ENCODE results near the gene BSND.
A peak's percentile ranks its signal among the peaks of the same experiment; 100 is the strongest.
"Not testable (repeated sequence)": the region's sequence is repeated elsewhere in the genome, so short reads cannot be mapped to it uniquely, and the experiment has no call there.

Gene BSND

DNA sequence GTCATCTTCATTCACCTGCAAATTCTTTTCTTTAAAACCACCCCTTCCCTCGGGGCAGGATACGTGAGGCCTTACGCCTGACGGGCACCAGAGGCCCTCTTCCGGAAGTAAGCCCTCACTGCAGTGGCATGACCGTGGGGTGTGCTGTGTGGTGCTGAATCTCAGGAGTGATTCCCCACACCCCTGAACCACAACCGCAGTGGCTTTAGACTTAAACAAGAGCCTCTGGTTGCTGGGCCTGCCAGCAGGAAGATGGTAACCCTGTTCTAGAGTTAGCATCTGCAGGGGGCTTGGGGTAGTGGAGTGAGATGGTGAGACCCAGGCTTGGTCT is 12.1 kb downstream of the BSND start:
- DNase-seq (ENCODE audit: extremely low read depth, low read depth) = no peak
- no peak for TF ChIP-seq CTCF (IDR thresholded peaks at IDR 0.05; ENCODE audit: low read depth, low read length, missing control alignments)
- H3K4me3 ChIP-seq (replicated peaks; ENCODE audit: low read depth, low read length) = no peak overlapping the region

DNA sequence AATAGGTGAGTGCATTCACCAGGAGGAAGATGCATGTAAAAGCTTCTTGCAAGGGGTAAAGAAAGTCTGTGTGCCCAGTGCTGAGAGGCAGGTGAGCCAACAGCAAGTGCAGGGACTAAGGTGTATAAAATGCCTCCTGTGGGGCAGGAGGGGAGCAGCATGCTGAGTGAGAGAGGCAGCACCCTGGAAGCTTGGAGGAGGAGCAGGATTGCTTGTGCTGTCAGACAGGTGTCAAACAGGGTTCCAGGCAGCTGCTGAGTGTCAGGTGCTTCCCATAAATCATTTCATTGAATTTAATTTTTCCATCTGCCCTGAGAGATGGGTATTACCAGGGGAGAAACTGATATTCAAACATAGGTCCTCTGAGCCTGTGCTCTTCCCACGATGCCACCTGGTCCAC is 13.9 kb downstream of the BSND start:
- no peak for DNase-seq (ENCODE audit: extremely low read depth, low read depth)
- no peak for TF ChIP-seq CTCF (IDR thresholded peaks at IDR 0.05; ENCODE audit: low read depth, low read length, missing control alignments)
- H3K4me3 ChIP-seq (replicated peaks; ENCODE audit: low read depth, low read length) = no peak overlapping the region

- TF ChIP-seq CTCF (IDR thresholded peaks at IDR 0.05; ENCODE audit: low read depth, low read length, missing control alignments) = no peak
- DNase-seq (ENCODE audit: extremely low read depth, low read depth) = no peak
- no peak overlapping the region for H3K4me3 ChIP-seq (replicated peaks; ENCODE audit: low read depth, low read length)
Measured at GRCh38 chr1:55015123-55015522, 16.4 kb downstream of the BSND start.

- DNase-seq (ENCODE audit: extremely low read depth, low read depth) = no peak
- TF ChIP-seq CTCF (IDR thresholded peaks at IDR 0.05; ENCODE audit: low read depth, low read length, missing control alignments) = no peak
Measured at GRCh38 chr1:55015731-55016620, 17.2 kb downstream of the BSND start.

DNA sequence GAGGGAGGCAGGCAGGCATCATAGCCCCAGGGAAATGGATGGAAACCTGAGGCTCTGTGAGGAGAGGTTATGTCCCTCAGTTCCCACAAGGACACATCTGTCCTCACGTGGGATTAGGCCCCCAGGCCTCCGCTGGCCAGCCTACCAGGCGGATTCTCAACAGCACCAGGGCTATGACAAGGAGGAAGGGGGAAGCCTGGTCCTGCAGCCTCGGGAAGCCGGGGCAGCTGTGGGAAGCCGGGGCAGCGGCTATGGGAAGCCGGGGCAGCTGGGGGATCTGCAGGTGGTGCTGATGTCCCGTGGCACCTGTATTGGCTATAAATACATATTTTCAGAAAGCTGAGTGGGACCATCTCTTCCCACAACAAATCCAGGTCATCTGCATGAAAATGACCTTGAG is 19.7 kb downstream of the BSND start:
- no peak for DNase-seq (ENCODE audit: extremely low read depth, low read depth)
- TF ChIP-seq CTCF (IDR thresholded peaks at IDR 0.05; ENCODE audit: low read depth, low read length, missing control alignments) = no peak
- H3K4me3 ChIP-seq (replicated peaks; ENCODE audit: low read depth, low read length) = no peak overlapping the region

More at GRCh38 chr1:55015731-55016620, 17.2 kb downstream of the BSND start:
- no peak overlapping the region for H3K4me3 ChIP-seq (replicated peaks; ENCODE audit: low read depth, low read length)

GRCh38 chr1:55021942-55022546 is 23.3 kb downstream of the BSND start:
- TF ChIP-seq CTCF (IDR thresholded peaks at IDR 0.05; ENCODE audit: low read depth, low read length, missing control alignments) = peak; percentile 98
- DNase-seq (ENCODE audit: extremely low read depth, low read depth) = peak; percentile 74
- H3K4me3 ChIP-seq (replicated peaks; ENCODE audit: low read depth, low read length) = no peak overlapping the region

DNA sequence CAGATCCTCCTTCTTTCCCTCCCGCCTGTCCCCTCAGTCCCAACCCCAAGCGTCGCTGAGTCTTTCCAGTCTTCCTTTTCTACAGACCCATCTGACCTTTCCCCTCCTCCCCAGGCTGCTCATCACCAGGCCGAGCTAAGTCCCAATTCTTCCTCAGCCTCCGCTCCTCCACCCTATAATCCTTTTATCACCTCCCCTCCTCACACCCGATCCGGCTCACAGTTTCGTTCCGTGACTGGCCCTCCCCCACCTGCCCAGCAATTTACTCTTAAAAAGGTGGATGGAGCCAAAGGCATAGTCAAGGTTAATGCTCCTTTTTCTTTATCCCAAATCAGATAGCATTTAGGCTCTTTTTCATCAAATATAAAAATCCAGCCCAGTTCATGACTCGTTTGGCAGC is 25.4 kb downstream of the BSND start:
- DNase-seq (ENCODE audit: extremely low read depth, low read depth); H3K4me3 ChIP-seq (replicated peaks; ENCODE audit: low read depth, low read length): not testable (repeated sequence)

DNA sequence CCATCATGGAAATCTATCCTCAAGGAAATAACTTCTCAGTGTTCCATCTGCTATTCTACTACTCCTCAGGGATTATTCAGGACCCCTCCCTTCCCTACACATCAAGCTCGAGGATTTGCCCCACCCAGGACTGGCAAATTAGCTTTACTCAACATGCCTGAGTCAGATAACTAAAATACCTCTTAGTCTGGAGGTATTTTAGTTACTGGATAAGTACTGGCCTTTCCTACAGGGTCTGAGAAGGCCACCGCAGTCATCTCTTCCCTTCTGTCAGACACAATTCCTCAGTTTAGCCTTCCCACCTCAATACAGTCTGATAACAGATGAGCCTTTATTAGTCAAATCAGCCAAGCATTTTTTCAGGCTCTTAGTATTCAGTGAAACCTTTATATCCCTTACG is 27.9 kb downstream of the BSND start:
- not testable (repeated sequence) for DNase-seq (ENCODE audit: extremely low read depth, low read depth); H3K4me3 ChIP-seq (replicated peaks; ENCODE audit: low read depth, low read length)

DNA sequence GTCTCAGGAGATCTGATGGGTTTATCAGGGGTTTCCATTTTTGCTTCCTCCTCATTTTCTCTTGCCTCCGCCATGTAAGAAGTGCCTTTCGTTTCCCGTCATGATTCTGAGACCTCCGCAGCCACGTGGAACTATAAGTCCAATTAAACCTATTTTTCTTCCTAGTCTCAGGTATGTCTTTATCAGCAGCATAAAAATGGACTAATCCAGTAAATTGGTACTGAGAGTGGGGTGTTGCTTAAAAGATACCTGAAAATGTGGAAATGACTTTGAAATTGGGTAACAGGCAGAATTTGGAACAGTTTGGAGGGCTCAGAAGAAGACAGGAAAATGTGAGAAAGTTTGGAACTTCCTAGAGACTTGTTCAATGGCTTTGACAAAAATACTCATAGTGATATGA is 32.4 kb downstream of the BSND start:
- DNase-seq (ENCODE audit: extremely low read depth, low read depth); H3K4me3 ChIP-seq (replicated peaks; ENCODE audit: low read depth, low read length): not testable (repeated sequence)

Data from HFF-Myc (cell line).